ENCODE measurements around the gene ARHGAP40.

The ARHGAP40 gene

DNA sequence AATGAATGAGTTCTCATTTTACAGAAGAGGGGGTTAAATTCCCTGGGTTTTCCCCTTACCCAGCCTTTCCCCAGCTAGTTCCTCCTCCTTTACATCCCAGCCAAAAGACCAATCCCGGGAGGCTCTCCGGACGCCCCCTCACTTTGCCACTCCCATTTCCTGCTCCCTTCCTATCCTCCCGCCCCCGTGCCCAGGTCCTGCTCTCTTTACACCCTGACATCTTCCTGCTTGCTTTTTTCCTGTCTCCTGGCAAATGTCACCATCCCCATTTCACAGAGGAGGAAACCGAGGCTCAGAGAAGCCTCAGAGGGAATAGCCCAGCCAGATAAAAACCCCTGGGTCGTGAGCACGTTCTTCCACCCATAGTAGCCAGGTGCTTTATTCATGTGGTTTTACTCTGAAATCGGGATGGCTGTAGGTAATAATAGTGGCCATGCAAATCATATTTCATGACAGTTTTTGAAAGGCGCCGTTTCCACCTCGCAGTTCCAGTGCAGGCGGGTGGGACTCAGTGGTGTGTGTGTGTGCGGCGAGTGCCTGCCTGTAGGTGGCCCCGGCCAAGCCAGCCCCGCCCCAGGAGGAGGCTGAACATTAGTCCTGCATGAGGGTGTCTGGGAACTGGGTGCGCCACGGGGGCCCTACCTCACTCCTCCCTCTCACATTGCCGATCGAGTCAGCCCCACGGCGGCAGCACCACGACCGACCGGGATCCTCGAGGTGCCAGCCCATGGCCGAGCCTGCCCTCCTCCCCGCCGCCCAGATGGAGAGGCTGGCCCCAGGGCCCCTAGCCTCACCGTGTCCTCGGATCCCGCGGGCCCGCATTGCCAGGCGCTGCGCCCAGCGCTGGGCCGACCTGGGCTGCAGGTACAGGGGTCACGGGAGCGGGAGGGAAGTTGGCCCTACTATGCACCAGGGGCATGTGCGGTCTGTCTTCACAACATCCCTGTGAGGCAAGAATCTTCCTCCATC is at the start of gene ARHGAP40:
TSS of gene ARHGAP40 (plus strand) at position 594 of the 969 bp plus-strand sequence.
- DNase-seq (ENCODE audit: insufficient read length, low spot score) (no peak), FAIRE-seq (peak; percentile 36)

DNA sequence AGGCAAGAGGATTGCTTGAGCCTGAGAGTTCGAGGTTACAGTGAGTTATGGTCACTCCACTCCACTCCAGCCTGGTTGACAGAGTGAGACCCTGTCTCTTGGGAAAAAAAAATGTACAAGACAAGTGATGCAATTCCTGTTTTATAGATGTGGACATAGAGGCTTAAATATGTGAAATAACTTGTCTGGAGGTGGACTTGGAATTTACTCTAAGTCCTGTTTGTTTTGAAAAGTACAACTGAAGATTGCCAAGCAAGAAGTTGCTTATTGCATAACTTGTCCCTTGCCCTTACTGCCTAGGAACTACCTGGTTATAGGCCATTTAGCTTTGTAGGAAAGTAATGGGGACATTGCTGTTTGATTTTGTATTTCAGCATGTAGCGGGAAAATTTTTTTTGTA is 46.6 kb upstream of the ARHGAP40 start:
- DNase-seq (ENCODE audit: insufficient read length, low spot score) = no peak
- FAIRE-seq = peak; percentile 9

DNA sequence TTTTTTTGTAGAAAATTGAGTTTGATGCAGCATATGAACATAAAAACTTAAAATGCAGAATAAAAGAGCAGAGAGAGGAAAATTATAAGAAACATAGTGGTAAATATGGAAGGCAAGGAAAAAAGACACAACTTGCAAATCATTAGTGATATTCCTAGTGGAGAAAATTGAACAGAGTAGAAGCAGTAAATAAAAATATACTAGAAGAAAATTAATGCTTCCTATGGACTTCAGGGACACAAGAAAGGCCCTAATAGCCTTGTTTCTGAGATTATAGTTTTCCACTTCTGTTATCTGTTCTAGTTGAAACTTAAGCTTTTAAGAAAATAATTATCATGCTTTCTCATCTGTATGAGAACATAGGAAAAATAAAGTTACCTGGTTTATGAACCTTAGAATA is 46.2 kb upstream of the ARHGAP40 start:
- DNase-seq (ENCODE audit: insufficient read length, low spot score) = no peak
- no peak for FAIRE-seq

DNA sequence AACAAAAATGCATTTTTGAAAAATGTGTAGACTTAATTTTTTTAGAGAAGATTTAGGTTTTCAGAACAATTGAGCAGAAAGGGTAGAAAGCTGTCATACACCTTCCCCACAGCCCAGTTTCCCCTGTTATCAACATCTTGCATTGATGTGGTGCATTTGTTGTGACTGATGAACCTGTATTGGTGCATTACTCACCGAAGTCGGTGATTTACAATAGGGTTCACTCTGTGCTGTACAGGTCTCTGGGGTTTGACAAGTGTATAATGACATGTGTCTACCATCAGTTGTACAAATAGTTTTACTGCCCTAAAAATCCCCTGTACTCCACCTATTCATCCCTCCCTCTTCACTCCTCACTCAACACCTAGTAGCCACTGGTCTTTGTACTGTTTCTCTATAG is 44.4 kb upstream of the ARHGAP40 start:
- DNase-seq (ENCODE audit: insufficient read length, low spot score) = no peak
- peak; percentile 88 for FAIRE-seq

DNA sequence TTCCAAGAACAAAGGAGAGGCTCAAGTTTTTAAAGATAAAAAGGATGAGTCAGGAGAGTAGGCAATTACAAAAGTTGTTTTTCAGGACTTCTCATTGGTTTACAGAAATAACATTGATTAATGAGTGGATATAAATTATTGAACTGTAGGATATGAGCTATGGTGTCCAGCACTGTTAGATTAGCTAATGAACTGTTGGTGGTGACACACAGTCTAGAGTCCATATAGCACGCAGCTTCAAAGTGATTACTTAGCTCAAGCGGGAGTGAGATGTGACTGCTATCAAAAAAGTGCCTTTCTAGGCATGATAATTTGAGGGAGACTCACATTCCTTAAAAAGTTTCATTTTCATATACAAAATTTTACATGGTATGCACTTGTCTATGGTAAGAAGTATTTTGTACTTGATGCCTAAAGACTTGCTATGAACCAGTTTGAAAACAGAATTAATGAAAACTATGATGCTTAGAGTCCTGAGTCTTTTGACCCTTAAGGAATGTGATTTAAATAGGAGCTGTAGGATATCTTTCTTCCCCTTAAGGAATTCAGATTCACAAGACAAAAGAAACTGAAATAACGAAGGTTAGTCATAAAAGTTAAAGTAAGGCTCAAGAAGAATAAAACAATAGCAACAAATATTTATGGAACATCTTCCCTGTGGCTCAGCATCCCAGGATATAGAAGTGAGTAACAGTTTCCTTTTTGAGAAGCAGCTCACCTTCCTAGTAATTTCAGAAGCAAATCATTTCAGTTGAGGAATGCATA is 42.8 kb upstream of the ARHGAP40 start:
- FAIRE-seq = no peak
- DNase-seq (ENCODE audit: insufficient read length, low spot score) = no peak

DNA sequence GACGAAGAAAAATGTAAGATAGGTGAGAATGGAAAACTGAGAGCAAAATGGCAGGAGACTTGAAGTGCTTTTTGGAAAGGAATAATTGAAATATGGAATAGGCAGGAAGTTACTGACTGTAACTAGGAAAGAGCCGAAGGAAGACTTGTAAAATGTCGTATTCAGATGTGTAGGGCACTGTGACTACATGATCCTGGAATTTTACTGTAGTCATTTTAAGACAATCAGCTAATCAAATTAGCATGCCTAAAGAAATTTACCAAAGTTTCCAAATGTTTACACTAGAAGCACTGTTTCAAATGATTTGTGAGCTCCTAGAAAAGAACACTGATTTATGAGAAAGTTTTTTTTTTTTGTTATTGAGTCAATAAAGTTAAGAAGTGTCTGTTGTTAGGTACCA is 41.8 kb upstream of the ARHGAP40 start:
- FAIRE-seq (peak; percentile 68), DNase-seq (ENCODE audit: insufficient read length, low spot score) (no peak)

DNA sequence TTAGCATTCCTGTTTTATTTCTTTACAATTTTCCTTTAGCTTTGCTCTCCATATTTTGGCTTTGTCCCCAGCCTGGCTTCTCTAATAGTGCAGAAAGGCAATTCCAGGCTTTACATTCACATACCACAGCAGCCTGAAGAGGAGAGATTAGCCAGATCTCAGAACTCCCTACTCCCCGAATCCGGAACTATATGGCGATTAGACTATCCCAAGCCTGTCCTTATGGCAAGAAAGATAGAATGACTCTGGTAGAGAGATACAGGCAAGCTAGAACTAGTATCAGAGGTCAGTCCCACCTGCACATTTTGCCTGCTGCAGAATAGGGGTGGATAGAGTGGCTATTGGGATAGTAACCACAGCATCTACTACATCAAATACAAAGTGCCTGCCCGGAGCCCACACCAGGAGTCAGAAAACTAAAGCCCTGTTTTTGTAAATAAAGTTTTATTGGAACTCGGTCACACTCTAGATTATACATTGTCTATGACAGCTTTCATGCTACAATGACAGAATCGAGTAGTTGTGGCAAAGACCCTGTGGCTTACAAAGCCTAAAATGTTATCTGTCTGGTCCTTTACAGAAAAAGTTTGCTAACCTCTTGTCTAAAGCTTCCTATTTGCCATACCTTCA is 37.7 kb upstream of the ARHGAP40 start:
- DNase-seq (ENCODE audit: insufficient read length, low spot score) = no peak
- FAIRE-seq = peak; percentile 68

DNA sequence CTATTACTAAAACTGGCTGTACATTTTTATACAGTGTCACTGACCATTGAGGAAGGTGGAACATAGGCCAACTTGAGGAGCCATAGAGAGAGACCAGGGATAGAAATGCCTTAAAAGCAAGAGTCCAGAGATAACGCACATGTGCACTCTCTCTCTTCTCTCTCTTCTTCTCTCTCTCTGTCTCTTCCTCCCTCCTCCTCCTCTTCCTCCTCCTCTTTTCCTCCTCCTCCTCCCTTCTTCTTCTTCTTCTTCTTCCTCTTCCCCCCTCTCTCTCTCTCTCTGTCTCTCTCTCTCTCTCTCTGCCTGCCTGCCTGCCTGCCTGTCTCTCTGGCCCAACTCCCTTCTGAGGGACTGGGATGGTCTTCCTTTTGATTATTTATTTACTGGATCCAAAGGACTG is 36.9 kb upstream of the ARHGAP40 start:
- FAIRE-seq = no peak
- no peak for DNase-seq (ENCODE audit: insufficient read length, low spot score)

DNA sequence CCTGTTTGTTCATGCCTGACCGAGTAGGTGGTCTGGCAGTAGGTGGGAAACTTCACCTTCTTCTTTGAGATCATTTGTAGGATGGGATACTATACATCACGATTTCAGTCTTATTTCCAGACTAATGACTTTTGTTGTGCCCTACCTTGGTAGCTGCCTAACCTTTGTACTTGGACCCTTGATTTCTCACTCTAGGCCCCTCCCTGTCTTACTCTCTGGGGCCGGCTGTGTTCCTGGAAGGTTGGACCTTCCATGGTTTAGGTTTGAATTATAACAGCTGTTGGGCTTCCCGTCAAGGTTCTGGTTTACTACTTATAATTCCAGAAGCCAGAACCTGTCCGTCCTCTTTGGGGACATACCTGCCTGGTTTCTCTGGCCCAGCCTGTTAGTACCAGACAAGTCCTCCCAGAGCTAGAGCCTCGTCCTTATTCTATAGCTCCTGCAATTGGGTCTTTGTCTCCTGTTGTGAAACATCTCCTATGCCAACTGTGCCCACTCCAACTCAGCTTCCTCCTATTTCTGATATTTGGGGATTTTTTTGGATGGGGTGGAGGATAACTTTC is 35.5 kb upstream of the ARHGAP40 start:
- DNase-seq (ENCODE audit: insufficient read length, low spot score) (no peak), FAIRE-seq (peak; percentile 60)

DNA sequence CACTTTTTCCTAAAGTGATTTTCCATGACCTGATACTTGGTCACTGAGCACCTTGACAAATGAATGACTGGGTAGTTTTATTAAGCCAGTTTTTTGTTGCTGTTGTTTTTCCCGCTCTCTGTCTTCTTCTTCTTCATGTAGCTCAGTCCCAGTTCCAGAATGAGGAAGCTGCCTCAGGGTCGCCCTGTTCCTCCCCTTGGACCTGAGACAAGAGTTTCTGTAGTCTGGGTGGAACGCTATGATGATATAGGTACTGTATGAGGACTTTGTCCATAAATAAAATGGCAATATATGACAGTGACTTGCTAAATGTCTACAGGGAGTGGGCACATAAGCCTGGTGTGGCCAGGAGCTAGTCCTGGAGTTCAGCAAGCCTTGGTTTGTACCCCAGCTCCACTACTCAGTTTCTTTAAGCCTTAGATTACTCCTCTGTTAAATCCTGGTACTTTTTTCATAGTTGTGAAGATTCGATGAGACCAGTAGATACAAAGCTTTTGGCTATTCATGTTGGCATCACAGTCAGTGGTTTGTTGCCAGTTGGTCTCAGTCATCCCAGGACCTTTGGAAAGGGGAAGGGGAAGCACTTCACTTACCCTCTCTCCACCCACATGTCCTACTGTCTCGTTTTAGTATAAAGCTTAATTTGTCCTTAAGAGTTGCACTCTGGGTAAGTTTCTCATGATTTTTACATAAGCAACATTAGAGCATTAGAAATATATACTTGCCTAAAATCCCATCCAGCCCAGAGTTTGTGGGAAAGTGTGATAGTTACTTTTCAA is 31.7 kb upstream of the ARHGAP40 start:
- peak; percentile 55 for FAIRE-seq
- DNase-seq (ENCODE audit: insufficient read length, low spot score) = no peak

DNA sequence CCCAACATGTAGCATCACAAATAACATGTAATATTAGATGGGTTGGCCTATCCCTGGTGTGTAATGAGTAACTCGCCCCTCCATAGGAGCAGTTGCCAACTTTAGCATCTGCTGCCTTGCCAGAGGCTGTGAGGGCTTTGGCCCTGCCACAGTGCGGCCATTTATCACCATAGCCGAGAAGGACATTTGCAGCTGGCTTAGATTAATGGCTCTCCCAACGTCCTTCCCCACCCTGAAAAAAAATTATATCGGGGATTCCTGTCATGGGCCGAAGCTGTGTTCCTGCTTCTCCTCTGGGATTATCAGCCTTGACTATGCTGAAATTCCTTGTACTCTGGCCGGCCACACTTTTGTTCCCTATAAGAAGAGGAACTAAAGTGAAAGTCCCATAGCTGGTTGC is 28.2 kb upstream of the ARHGAP40 start:
- peak; percentile 16 for FAIRE-seq

DNA sequence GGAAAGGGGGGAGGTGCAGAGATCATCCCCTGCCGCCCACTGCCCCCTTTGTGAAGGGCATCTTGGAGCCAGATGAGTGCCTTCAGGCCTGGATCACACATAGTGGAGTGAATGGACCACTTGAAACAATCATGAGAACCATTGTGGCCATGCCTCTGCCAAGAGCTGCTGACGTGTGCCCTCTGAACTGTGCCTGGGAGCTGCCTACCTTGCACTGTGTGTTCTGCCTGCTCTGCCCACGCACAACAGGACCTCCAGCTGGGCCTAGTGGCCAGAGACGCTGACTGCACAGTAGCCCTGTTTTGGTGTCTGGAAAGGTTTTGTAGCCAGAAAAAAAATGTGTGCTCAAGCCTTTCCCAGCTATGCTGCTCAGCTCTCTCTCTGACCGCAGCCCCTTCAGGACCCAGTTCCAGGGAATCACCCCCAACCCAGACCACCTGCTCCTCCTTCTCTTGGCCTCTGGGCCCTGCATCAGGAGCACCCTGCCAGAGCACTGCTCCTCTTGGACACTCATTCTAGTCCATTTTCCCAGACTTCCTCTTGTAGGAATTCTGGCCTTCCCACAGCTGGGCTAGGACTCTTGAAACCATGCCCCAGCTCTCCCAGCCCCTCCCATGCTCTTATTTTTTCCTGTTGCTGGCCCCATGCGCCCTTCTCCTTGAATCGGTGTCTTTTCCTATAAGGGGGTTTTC is 22.2 kb upstream of the ARHGAP40 start:
- no peak for DNase-seq (ENCODE audit: insufficient read length, low spot score)
- FAIRE-seq = peak; percentile 51

More for the DNA sequence above, 28.2 kb upstream of the ARHGAP40 start:
- DNase-seq (ENCODE audit: insufficient read length, low spot score) = no peak

DNA sequence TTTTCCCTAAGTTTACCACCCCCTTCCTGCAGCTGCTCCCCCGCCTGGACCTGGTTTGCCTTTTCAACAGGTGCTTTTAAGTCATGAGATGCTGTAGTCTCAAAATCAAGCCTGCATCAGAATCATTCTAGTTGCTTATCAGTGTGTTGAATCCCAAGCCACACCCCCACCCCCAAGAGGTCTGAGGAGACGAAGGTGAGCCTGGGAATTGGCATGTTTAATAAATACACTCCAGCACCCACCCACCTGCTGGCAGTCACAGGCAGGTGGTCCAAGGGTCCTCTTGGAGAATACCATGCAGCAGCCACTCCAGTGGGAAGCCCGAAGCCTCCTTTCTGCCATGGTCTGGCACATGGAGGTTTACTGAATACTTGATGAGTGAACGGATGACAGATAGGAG is 21.7 kb upstream of the ARHGAP40 start:
- no peak for DNase-seq (ENCODE audit: insufficient read length, low spot score)
- FAIRE-seq = no peak

DNA sequence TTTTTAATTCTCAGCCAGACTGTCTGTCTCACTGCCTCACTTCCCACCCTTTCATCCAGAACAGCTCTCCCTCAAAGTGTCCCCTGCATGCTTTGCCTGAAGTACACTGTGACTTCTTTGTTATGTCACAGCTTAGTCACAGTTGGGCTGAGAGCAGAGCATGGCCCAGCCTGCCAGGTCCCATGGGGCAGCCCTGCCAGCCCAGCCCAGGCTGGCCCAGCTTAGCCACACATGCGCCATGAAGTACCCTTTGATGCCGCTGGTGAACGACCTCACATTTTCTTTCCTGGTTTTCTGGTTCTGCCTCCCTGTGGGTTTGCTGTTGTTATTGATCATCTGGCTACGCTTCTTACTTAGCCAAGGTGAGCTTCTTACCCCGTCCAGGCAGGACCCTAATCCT is 20.6 kb upstream of the ARHGAP40 start, which contains the start of gene ADIG:
TSS of gene ADIG (plus strand) at position 185 of the 400 bp plus-strand sequence. CDS start at position 239, 54 bp downstream.
- FAIRE-seq = peak; percentile 74

DNA sequence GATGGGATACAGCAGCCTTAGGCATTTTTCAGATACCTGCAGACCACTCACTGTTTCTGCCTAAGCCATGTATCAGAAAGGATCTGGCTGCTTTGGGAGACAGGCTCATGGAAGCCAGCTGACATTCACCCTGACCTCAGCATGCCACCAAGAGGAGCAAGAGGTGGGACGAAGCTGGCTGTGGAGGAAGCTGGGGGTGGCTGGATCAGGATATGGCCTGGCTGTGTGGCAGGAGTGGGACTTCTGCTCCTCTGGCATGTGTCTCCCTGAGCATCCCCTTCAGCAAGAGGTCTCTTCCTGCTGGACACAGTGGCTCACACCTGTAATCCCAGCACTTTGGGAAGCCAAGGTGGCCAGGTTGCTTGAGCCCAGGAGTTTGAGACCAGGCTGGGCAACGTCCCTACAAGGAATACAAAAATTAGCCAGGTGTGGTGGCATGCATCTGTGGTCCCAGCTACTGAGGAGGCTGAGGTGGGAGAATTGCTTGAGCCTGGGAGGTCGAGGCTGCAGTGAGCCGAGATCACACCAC is 19.7 kb upstream of the ARHGAP40 start:
- peak; percentile 85 for FAIRE-seq

More for the DNA sequence above, 20.6 kb upstream of the ARHGAP40 start, which contains the start of gene ADIG:
- no peak for DNase-seq (ENCODE audit: insufficient read length, low spot score)

DNA sequence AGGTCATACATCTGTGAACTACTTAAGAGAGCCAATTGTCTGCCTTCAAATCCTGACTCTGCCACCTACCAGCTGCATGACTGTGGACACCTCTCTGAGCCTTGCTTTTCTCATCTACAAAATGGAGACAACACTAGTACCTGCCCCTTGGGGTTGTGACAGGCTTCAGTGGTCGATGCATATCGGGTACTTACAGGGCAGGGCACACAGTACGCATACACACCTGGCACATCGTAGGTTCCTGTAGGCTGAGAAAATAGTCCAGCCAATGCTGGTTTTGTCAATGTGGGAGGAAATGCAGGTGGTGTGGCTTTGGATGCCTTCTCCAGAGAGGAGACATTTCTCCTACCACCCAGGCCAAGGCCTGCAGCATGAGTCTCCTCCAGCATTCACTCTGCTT is 18.3 kb upstream of the ARHGAP40 start:
- no peak for DNase-seq (ENCODE audit: insufficient read length, low spot score)
- FAIRE-seq = peak; percentile 49

More for the DNA sequence above, 19.7 kb upstream of the ARHGAP40 start:
- DNase-seq (ENCODE audit: insufficient read length, low spot score) = no peak

DNA sequence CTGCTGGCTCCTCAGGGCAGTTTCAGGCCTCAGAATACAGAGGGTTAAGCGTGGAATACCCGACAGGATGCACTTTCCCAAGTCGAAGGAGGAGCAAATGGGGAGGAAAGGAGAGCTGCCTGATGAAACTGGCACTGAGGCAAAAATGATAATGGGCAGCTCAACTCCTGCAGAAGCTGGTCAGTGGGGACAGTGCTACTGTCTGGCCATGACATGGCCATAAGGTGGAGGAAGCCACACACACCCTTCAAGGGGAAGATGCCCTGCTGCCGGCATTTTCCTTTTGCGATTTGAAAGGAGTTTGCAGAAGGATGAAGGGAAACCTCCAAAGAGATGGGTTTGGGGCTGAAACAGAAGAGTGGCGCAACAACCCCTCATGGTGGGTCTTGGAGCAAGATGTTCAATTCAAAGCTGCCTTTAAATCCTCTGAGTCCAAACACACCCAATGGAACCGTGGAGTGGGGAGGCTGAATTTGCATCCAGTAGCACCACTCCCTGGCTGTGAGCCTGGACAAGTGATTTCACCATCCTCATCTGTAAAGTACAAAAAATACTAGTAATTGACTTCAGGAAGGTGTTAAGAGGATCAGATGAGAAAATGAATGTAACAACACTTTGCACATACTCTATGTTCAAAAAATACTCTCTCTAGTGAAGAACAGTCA is 17.4 kb upstream of the ARHGAP40 start:
- peak; percentile 63 for FAIRE-seq
- DNase-seq (ENCODE audit: insufficient read length, low spot score) = no peak

DNA sequence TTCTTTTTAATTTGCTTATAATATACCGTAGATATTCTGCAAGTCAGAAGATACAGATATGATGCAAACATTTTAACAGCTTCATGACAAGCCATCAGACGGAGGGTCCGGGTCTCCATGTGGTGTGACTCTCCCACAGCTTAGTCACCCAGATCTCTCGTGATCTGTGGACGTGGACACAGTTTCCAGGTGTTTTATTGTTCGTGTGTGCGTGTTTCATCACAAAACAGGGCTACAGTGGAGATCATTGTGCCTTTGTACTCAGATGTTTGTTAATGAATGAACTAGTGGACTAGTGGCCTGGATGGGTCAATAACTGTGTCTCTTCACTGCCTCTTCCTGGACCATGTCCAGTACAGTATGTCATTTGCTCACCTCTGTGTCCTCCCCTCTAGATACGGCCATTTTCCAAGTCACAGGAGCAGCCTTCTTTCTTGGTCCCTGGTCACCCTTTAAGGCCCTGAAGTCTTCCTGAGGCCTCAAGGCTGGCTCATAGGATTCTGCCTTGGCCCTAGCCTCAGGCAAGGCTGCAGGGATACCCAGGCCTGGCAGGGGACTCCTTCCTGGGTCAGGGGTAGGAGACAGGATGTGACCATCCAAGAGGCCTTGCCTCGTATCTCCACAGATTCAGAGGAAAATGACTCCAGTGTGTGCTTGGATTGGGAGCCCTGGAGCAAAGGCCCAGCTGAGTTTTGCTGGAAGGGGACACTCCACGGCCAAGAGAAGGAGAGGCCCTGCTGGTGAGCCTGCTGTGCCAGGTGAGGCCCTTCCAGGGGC is 16.0 kb upstream of the ARHGAP40 start:
- DNase-seq (ENCODE audit: insufficient read length, low spot score) (no peak), FAIRE-seq (no peak)
